Measurements from ENCODE around the gene MPPED1. TPM values are rescaled to one million over a fixed set of nuclear protein-coding genes. Genes with fewer than 3 reads are reported as not detected.

Gene MPPED1
- total and polyA plus RNA-seq, 8 donors, result 0.19 to 1.5 (median 0.47) TPM; not detected in 4

GRCh38 chr22:43418079-43418825, 6.4 kb downstream of the MPPED1 start:
- Histone ChIP-seq H3K27me3 (peaks cover 0 to 88% (median 8%) of the 10 kb centered on the region in 3 donors), H3K4me3 (no peak overlapping the region), H3K9me3 (no peaks in the 10 kb centered on the region), H3K4me1 (peaks cover 0 to 10% (median 0%) of the 10 kb centered on the region in 4 donors), H3K27ac (no peak overlapping the region), H3K36me3 (no peaks in the 10 kb centered on the region)
- DNase-seq, result no peak
- intact Hi-C loops (cut with DNase I; ENCODE audit: low total_unique reads), result no loop called here
- 84 to 89% (median 88%) methylated on average over 15 of the region's 15 CpGs for WGBS, 5 donors
- no peak for TF ChIP-seq POLR2A (IDR thresholded peaks at IDR 0.05)
- TF ChIP-seq POLR2AphosphoS5 (IDR thresholded peaks at IDR 0.05), result no peak
- no peak for TF ChIP-seq CTCF (IDR thresholded peaks at IDR 0.05)
- no peak for TF ChIP-seq EP300 (IDR thresholded peaks at IDR 0.05)

GRCh38 chr22:43419371-43420080, 7.7 kb downstream of the MPPED1 start:
- intact Hi-C loops (cut with DNase I; ENCODE audit: low total_unique reads), result no loop called here
- DNase-seq, result peak in 1 of 2 donors; percentile 68

GRCh38 chr22:43421046-43421665, 9.3 kb downstream of the MPPED1 start:
- intact Hi-C loops (cut with DNase I; ENCODE audit: low total_unique reads), result no loop called here
- no peak overlapping the region for H3K27ac ChIP-seq
- WGBS, 5 donors, result 86 to 87% (median 87%) methylated on average over 33 to 36 of the region's 36 CpGs
- peaks cover 0 to 82% (median 0%) of the 10 kb centered on the region in 3 donors for H3K27me3 ChIP-seq
- H3K4me1 ChIP-seq, result peaks cover 0 to 10% (median 0%) of the 10 kb centered on the region in 4 donors
- no peaks in the 10 kb centered on the region for H3K9me3 ChIP-seq
- no peak overlapping the region for H3K4me3 ChIP-seq
- DNase-seq, result no peak
- no peaks in the 10 kb centered on the region for H3K36me3 ChIP-seq
- no peak for TF ChIP-seq EP300 (IDR thresholded peaks at IDR 0.05)
- no peak for TF ChIP-seq POLR2AphosphoS5 (IDR thresholded peaks at IDR 0.05)
- no peak for TF ChIP-seq CTCF (IDR thresholded peaks at IDR 0.05)
- no peak for TF ChIP-seq POLR2A (IDR thresholded peaks at IDR 0.05)

More at GRCh38 chr22:43419371-43420080, 7.7 kb downstream of the MPPED1 start:
- H3K4me1 ChIP-seq, result peaks cover 0 to 10% (median 0%) of the 10 kb centered on the region in 4 donors
- 32 to 63% (median 55%) methylated on average over 10 to 13 of the region's 13 CpGs for WGBS, 5 donors
- peaks cover 0 to 81% (median 0%) of the 10 kb centered on the region in 3 donors for H3K27me3 ChIP-seq
- TF ChIP-seq POLR2A (IDR thresholded peaks at IDR 0.05) (no peak), CTCF (IDR thresholded peaks at IDR 0.05) (no peak), EP300 (IDR thresholded peaks at IDR 0.05) (no peak), POLR2AphosphoS5 (IDR thresholded peaks at IDR 0.05) (no peak)
- no peak overlapping the region for H3K4me3 ChIP-seq
- no peaks in the 10 kb centered on the region for H3K36me3 ChIP-seq
- H3K27ac ChIP-seq, result peak overlapping the region in 2 of 5 donors; percentile 16 to 41
- no peaks in the 10 kb centered on the region for H3K9me3 ChIP-seq

- H3K4me3 ChIP-seq, result no peak overlapping the region
- no peak for DNase-seq
- peaks cover 0 to 10% (median 0%) of the 10 kb centered on the region in 4 donors for H3K4me1 ChIP-seq
- H3K27me3 ChIP-seq, result peaks cover 0 to 85% (median 0%) of the 10 kb centered on the region in 3 donors
- no peaks in the 10 kb centered on the region for H3K9me3 ChIP-seq
- intact Hi-C loops (cut with DNase I; ENCODE audit: low total_unique reads), result no loop called here
- 77 to 92% (median 86%) methylated on average over 8 to 13 of the region's 13 CpGs for WGBS, 5 donors
- no peak for TF ChIP-seq CTCF (IDR thresholded peaks at IDR 0.05)
- H3K27ac ChIP-seq, result no peak overlapping the region
- no peaks in the 10 kb centered on the region for H3K36me3 ChIP-seq
Measured at GRCh38 chr22:43421914-43422615, 10.3 kb downstream of the MPPED1 start.
